DMS 273 (cell line): ENCODE data around the gene KDM3B.

ENCODE experiments used
- DNase-seq: peaks from one replicate; lab custom pipeline; 2025; ENCODE audit not compliant: unreplicated experiment; lab: John Stamatoyannopoulos, UW

The KDM3B gene

GRCh38 chr5:138448070-138448469, 95.6 kb downstream of the KDM3B start:
- no peak for DNase-seq

GRCh38 chr5:138448481-138449398, 96.3 kb downstream of the KDM3B start:
- DNase-seq = peak; percentile 89

GRCh38 chr5:138449501-138450239, 97.2 kb downstream of the KDM3B start:
- peak; percentile 95 for DNase-seq

GRCh38 chr5:138450971-138451370, 98.5 kb downstream of the KDM3B start:
- DNase-seq = no peak

GRCh38 chr5:138452720-138453119, 100.2 kb downstream of the KDM3B start:
- no peak for DNase-seq

- DNase-seq = no peak
Observed at GRCh38 chr5:138453590-138453989, 101.1 kb downstream of the KDM3B start.

GRCh38 chr5:138454121-138454520, 101.6 kb downstream of the KDM3B start:
- no peak for DNase-seq

GRCh38 chr5:138455232-138455930, 102.9 kb downstream of the KDM3B start:
- no peak for DNase-seq

GRCh38 chr5:138457531-138458275, 105.2 kb downstream of the KDM3B start:
- DNase-seq = no peak

- DNase-seq = no peak
Observed at GRCh38 chr5:138458384-138458783, 105.9 kb downstream of the KDM3B start.

GRCh38 chr5:138458856-138459255, 106.4 kb downstream of the KDM3B start:
- no peak for DNase-seq

GRCh38 chr5:138459311-138459933, 106.9 kb downstream of the KDM3B start:
- DNase-seq = no peak

GRCh38 chr5:138460032-138460693, 107.7 kb downstream of the KDM3B start:
- DNase-seq = no peak

- DNase-seq = no peak
Observed at GRCh38 chr5:138461343-138462125, 109.0 kb downstream of the KDM3B start.

GRCh38 chr5:138463419-138464007, 111.0 kb downstream of the KDM3B start:
- DNase-seq = no peak

- DNase-seq = peak; percentile 99
Observed at GRCh38 chr5:138464008-138464387, 111.5 kb downstream of the KDM3B start.

- peak; percentile 99 for DNase-seq
Observed at GRCh38 chr5:138464388-138465260, 112.1 kb downstream of the KDM3B start.
